Fibroblast of skin of left biceps (primary cell): ENCODE measurements around the gene KLF4.
"Not testable (repeated sequence)": the region's sequence is repeated elsewhere in the genome, so short reads cannot be mapped to it uniquely, and the experiment has no call there.

ENCODE experiments used
- DNase-seq, 2 experiments: peaks; one replicate each; pipeline ENCODE4 v3.0.0-alpha.2; 2013; ENCODE audit warnings: low read depth in 2 of 2

KLF4 gene

GRCh38 chr9:107489687-107490605 is at the start of gene KLF4:
KLF4 (minus strand) TSS chr9:107489769; CDS start chr9:107489172, 597 bp downstream.
- DNase-seq = peak; percentile 86 to 87

GRCh38 chr9:107536462-107536861 is 46.9 kb upstream of the KLF4 start:
- no peak for DNase-seq

GRCh38 chr9:107534510-107535078 is 45.0 kb upstream of the KLF4 start:
- DNase-seq = no peak

- DNase-seq = no peak
Measured at GRCh38 chr9:107530679-107531078, 41.1 kb upstream of the KLF4 start.

- no peak for DNase-seq
Measured at GRCh38 chr9:107528686-107529085, 39.1 kb upstream of the KLF4 start.

GRCh38 chr9:107523539-107523938 is 34.0 kb upstream of the KLF4 start:
- no peak for DNase-seq

- DNase-seq = no peak
Measured at GRCh38 chr9:107520186-107520585, 30.6 kb upstream of the KLF4 start.

GRCh38 chr9:107518037-107518807 is 28.7 kb upstream of the KLF4 start:
- DNase-seq = no peak

- no peak for DNase-seq
Measured at GRCh38 chr9:107513464-107514100, 24.0 kb upstream of the KLF4 start.

- DNase-seq = peak; percentile 44 to 47
Measured at GRCh38 chr9:107504585-107505455, 15.3 kb upstream of the KLF4 start.

GRCh38 chr9:107502464-107502863 is 12.9 kb upstream of the KLF4 start:
- no peak for DNase-seq

GRCh38 chr9:107500421-107501200 is 11.0 kb upstream of the KLF4 start:
- DNase-seq = not testable (repeated sequence)

- DNase-seq = no peak
Measured at GRCh38 chr9:107496976-107497375, 7.4 kb upstream of the KLF4 start.

- no peak for DNase-seq
Measured at GRCh38 chr9:107492381-107492970, 2.9 kb upstream of the KLF4 start.

GRCh38 chr9:107491081-107492053 is 1.8 kb upstream of the KLF4 start:
- no peak for DNase-seq

- not testable (repeated sequence) for DNase-seq
Measured at GRCh38 chr9:107490606-107490970, 1.0 kb upstream of the KLF4 start.

- no peak for DNase-seq
Measured at GRCh38 chr9:107489144-107489673, 360 bp downstream of the KLF4 start.
